ENCODE measurements around the gene FAAP100.
"Not testable (repeated sequence)": the region's sequence is repeated elsewhere in the genome, so short reads cannot be mapped to it uniquely, and the experiment has no call there.

FAAP100 gene

GRCh38 chr17:81552244-81553017 is at the start of gene FAAP100:
FAAP100 (minus strand) TSS chr17:81552353; CDS start chr17:81552330, 23 bp downstream.
- peak; percentile 69 for DNase-seq (ENCODE audit: low spot score)

GRCh38 chr17:81601525-81602120 is 49.5 kb upstream of the FAAP100 start:
- DNase-seq (ENCODE audit: low spot score): peak; percentile 71

GRCh38 chr17:81599719-81600486 is 47.8 kb upstream of the FAAP100 start:
- DNase-seq (ENCODE audit: low spot score): no peak

- DNase-seq (ENCODE audit: low spot score): no peak
Measured at GRCh38 chr17:81593105-81593871, 41.1 kb upstream of the FAAP100 start.

- no peak for DNase-seq (ENCODE audit: low spot score)
Measured at GRCh38 chr17:81591971-81592370, 39.8 kb upstream of the FAAP100 start.

- no peak for DNase-seq (ENCODE audit: low spot score)
Measured at GRCh38 chr17:81590121-81590520, 38.0 kb upstream of the FAAP100 start.

GRCh38 chr17:81589612-81590011 is 37.5 kb upstream of the FAAP100 start:
- DNase-seq (ENCODE audit: low spot score): no peak

GRCh38 chr17:81586096-81586495 is 33.9 kb upstream of the FAAP100 start:
- no peak for DNase-seq (ENCODE audit: low spot score)

GRCh38 chr17:81584771-81585170 is 32.6 kb upstream of the FAAP100 start:
- not testable (repeated sequence) for DNase-seq (ENCODE audit: low spot score)

- DNase-seq (ENCODE audit: low spot score): no peak
Measured at GRCh38 chr17:81583589-81584342, 31.6 kb upstream of the FAAP100 start.

GRCh38 chr17:81582749-81583148 is 30.6 kb upstream of the FAAP100 start:
- DNase-seq (ENCODE audit: low spot score): no peak

- DNase-seq (ENCODE audit: low spot score): no peak
Measured at GRCh38 chr17:81582341-81582740, 30.2 kb upstream of the FAAP100 start.

GRCh38 chr17:81581758-81582157 is 29.6 kb upstream of the FAAP100 start:
- no peak for DNase-seq (ENCODE audit: low spot score)

GRCh38 chr17:81580481-81580880 is 28.3 kb upstream of the FAAP100 start:
- no peak for DNase-seq (ENCODE audit: low spot score)

GRCh38 chr17:81579821-81580321 is 27.7 kb upstream of the FAAP100 start:
- DNase-seq (ENCODE audit: low spot score): no peak

- DNase-seq (ENCODE audit: low spot score): no peak
Measured at GRCh38 chr17:81579298-81579697, 27.1 kb upstream of the FAAP100 start.

- DNase-seq (ENCODE audit: low spot score): no peak
Measured at GRCh38 chr17:81578561-81579225, 26.5 kb upstream of the FAAP100 start.

GRCh38 chr17:81578038-81578441 is 25.9 kb upstream of the FAAP100 start:
- no peak for DNase-seq (ENCODE audit: low spot score)

GRCh38 chr17:81577278-81578000 is 25.3 kb upstream of the FAAP100 start:
- DNase-seq (ENCODE audit: low spot score): no peak
